Left ventricle myocardium inferior (tissue), 1 donor: ENCODE data around the gene TEX101. TPM values are rescaled to one million over a fixed set of nuclear protein-coding genes. Genes with fewer than 3 reads are reported as not detected.
"Not testable (repeated sequence)": the region's sequence is repeated elsewhere in the genome, so short reads cannot be mapped to it uniquely, and the experiment has no call there.

Source experiments
- DNase-seq: peaks from one replicate; pipeline ENCODE4 v3.0.0-alpha.2; 2020
- H3K27ac ChIP-seq: fragments of 200-600 bp; replicated peaks from 2 replicates; pipeline ENCODE4 v1.8.0; 2021
- H3K27me3 ChIP-seq: fragments of 200-600 bp; 2 replicates; pipeline ENCODE4 v1.8.0; 2021; ENCODE audit warnings: low read depth
- H3K36me3 ChIP-seq: fragments of 200-600 bp; 2 replicates; pipeline ENCODE4 v1.8.0; 2021
- H3K4me1 ChIP-seq: fragments of 200-600 bp; 2 replicates; pipeline ENCODE4 v1.8.0; 2021
- H3K4me3 ChIP-seq: fragments of 200-600 bp; 2 replicates; pipeline ENCODE4 v1.8.0; 2021; ENCODE audit warnings: mild to moderate bottlenecking, moderate library complexity
- H3K9me3 ChIP-seq: fragments of 200-600 bp; replicated peaks from 2 replicates; pipeline ENCODE4 v1.8.0; 2021
- intact Hi-C: fragments of 100-400 bp; cut with micrococcal nuclease; formaldehyde crosslinking; loops from one replicate; pipeline ENCODE4 v1.11.0; 2022
- long read RNA-seq: library from polyadenylated mRNA; unstranded; transcript quantifications from one replicate; pipeline ENCODE4 v2.0.0, GENCODE V29; 2021
- total RNA-seq: library from RNA; stranded (reverse); fragmentation: NEBNext Ultra II Directional; extraction: Animal tissue kit (Norgen Biotek cat#: 25700); gene quantifications from one replicate; pipeline ENCODE4 v1.2.1, GENCODE V29; 2021
- TF ChIP-seq, protein P1 (sequence below): fragments of 200-600 bp; IDR thresholded peaks from 2 replicates; pipeline ENCODE4 v1.8.0; 2021; ENCODE audit warnings: antibody characterized with exemption, mild to moderate bottlenecking, borderline replicate concordance
- donor health status: DM: no; HTN: yes; CAD: no; lungs with severe emphysema.

The TEX101 gene, protein sequence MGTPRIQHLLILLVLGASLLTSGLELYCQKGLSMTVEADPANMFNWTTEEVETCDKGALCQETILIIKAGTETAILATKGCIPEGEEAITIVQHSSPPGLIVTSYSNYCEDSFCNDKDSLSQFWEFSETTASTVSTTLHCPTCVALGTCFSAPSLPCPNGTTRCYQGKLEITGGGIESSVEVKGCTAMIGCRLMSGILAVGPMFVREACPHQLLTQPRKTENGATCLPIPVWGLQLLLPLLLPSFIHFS
- total RNA-seq: not detected
- long read RNA-seq: 0 reads

DNA sequence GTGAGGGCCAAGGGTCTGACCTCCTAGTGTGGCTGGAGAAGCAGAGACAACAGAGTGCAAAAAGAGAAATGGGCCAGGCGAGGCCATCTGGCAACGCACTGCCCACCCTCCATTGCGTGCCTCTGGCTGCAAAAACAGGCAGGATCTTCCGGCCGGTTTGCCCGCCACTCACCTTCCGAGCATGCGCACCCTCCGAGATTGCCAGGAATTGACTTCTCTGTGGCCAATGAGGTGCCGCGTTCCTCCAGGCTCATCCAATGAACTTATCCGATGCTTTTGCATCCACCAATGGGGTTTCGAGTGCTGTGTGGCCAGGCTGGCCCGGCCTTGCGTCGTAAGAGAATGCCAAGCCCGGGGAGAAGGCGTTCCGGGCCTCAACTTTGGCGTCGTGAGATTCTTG is at the start of gene TEX101:
Gene TEX101, plus strand, starts transcription at position 337 of the 400 bp plus-strand sequence. CDS start 1,030 bp downstream, outside the sequence.
- Histone ChIP-seq H3K36me3 (no peaks in the 10 kb centered on the region), H3K4me1 (no peaks in the 10 kb centered on the region), H3K27ac (no peak within 1 kb of the TSS), H3K27me3 (peaks cover 17% of the 10 kb centered on the region), H3K4me3 (no peak within 1 kb of the TSS), H3K9me3 (no peaks in the 10 kb centered on the region)
- no peak for DNase-seq
- intact Hi-C loops: no loop called here
- TF ChIP-seq, protein P1, sequence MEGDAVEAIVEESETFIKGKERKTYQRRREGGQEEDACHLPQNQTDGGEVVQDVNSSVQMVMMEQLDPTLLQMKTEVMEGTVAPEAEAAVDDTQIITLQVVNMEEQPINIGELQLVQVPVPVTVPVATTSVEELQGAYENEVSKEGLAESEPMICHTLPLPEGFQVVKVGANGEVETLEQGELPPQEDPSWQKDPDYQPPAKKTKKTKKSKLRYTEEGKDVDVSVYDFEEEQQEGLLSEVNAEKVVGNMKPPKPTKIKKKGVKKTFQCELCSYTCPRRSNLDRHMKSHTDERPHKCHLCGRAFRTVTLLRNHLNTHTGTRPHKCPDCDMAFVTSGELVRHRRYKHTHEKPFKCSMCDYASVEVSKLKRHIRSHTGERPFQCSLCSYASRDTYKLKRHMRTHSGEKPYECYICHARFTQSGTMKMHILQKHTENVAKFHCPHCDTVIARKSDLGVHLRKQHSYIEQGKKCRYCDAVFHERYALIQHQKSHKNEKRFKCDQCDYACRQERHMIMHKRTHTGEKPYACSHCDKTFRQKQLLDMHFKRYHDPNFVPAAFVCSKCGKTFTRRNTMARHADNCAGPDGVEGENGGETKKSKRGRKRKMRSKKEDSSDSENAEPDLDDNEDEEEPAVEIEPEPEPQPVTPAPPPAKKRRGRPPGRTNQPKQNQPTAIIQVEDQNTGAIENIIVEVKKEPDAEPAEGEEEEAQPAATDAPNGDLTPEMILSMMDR: no peak

DNA sequence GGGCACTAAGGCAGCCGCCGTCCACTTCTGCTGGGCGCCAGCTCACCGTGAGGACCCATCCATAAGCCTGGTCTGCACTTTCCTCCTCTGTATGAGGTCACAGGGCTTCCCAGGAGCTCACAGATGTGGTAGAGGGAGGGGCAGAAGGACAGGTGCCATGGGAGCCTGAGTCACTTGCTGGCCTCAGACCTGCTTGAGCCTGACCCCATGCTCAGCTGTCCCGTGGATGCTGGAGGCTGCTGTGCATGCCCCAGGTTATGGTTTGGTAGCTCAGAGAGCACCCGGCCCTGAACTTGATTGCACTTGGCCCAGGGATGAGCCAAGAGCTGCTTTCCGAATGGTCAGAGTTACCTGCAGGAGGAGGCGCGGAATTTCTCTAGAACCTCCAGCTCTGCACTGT is 49.0 kb upstream of the TEX101 start:
- H3K9me3 ChIP-seq, H3K4me1 ChIP-seq, H3K4me3 ChIP-seq, DNase-seq, H3K27ac ChIP-seq, H3K36me3 ChIP-seq, intact Hi-C loops: not testable (repeated sequence)
- peaks cover 43% of the 10 kb centered on the region for H3K27me3 ChIP-seq

DNA sequence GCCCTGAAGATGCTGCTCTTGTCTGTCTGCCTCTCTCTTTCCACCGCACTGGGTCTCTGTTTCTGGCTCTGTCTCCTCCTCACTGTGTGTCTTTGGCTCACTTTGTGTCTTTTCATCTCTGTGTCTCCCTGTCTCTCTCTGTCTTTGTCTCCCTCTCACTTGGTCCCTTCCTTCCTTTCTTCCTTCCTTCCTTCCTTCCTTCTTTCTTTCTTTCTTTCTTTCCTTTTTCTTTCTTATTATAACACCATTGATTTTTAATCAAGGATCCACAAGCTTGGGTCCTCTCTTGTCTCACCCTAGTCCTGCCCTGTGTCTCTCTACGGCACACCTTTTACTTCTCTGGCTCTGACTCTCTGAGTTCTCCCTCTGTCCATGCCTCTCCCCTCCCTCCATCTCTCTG is 46.9 kb upstream of the TEX101 start:
- TF ChIP-seq, protein P1: no peak
- Histone ChIP-seq H3K9me3 (no peaks in the 10 kb centered on the region), H3K27ac (no peak overlapping the region), H3K4me3 (no peak overlapping the region), H3K36me3 (no peaks in the 10 kb centered on the region), H3K27me3 (peaks cover 46% of the 10 kb centered on the region), H3K4me1 (no peaks in the 10 kb centered on the region)
- intact Hi-C loops: no loop called here
- DNase-seq: no peak

DNA sequence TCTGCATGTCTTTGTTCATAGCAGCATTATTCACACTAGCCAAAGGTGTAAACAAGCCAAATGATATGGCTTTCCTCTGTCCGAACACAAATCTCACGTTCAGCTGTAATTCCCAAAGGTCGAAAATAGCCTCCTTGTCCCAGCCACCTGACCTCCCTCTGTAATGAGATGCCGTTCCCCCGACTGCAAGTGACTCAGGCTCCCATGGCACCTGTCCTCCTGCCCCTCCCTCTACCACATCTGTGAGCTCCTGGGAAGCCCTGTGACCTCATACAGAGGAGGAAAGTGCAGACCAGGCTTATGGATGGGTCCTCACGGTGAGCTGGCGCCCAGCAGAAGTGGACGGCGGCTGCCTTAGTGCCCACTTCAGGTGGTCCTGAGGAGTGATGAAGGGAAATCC is 45.8 kb upstream of the TEX101 start:
- H3K4me1 ChIP-seq, H3K27ac ChIP-seq, intact Hi-C loops, H3K4me3 ChIP-seq, H3K36me3 ChIP-seq, DNase-seq, H3K9me3 ChIP-seq: not testable (repeated sequence)
- H3K27me3 ChIP-seq: peaks cover 44% of the 10 kb centered on the region

DNA sequence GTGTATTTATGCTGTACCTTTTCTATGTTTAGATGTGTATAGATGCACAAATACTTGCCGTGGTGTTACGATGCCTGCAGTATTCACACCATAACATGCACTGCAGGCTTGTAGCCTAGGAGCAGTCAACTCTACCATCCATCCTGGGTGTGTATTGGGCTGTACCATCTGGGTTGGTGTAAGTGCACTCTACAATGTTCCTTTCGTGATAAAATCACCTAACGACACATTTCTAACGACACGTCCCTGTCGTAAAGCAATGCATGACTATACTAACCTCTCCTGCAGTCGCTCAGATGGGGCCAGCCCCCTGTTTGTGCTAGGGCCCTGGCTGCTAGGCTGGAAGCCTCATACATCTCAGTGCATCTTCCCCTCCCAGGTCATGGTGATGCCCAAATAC is 42.8 kb upstream of the TEX101 start:
- TF ChIP-seq, protein P1: no peak
- no peaks in the 10 kb centered on the region for H3K4me1 ChIP-seq
- no peak for DNase-seq
- no peaks in the 10 kb centered on the region for H3K9me3 ChIP-seq
- H3K27me3 ChIP-seq: peaks cover 35% of the 10 kb centered on the region
- no peak overlapping the region for H3K27ac ChIP-seq
- H3K4me3 ChIP-seq: no peak overlapping the region
- no peaks in the 10 kb centered on the region for H3K36me3 ChIP-seq
- intact Hi-C loops: no loop called here

DNA sequence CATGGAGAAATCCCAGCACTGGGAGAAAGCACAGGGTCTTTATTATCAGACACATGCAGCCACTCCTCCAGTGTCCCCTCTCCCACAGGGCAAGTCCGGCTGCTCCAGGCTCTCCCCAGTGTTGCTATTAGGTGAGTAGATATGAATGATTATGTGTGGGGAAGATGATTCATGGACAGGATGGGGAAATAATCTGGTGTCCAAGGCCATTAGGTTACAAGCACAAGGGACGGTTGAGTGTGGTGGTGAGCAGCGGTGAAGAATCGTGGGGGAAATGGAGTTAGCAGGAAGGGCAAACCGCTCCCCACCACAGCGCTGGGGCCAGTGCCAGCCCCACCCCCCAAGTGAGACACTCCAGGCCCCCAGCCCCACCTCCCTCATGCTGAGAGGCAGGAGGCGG is 42.2 kb upstream of the TEX101 start:
- TF ChIP-seq, protein P1: no peak
- Histone ChIP-seq H3K9me3 (no peaks in the 10 kb centered on the region), H3K27ac (no peak overlapping the region), H3K27me3 (peaks cover 34% of the 10 kb centered on the region), H3K36me3 (no peaks in the 10 kb centered on the region), H3K4me3 (no peak overlapping the region), H3K4me1 (no peaks in the 10 kb centered on the region)
- intact Hi-C loops: no loop called here
- no peak for DNase-seq

DNA sequence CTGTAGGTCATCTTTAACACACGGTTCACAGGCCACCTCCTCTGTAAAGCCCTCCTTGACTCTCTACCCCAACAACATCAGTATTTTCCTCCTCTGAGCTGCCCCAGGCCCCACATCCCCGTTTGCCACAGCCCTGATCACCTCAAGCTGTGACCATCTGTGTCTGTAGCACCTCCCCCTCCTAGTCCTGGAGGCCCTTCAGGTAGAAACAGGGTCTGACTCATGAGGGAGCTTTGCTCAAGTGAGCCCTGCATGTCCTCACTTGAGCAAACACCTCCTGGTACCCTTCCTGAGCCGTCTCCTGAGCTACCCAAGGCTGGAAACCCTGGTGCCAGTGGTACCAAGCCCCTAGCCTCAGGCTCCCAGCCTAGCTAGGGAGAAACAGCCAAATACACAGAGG is 37.1 kb upstream of the TEX101 start:
- intact Hi-C loops, H3K9me3 ChIP-seq, H3K36me3 ChIP-seq, H3K27ac ChIP-seq, H3K4me1 ChIP-seq, DNase-seq, H3K4me3 ChIP-seq: not testable (repeated sequence)
- peaks cover 47% of the 10 kb centered on the region for H3K27me3 ChIP-seq
